A549 (cell line): Measurements from ENCODE around the gene PLA2G7.

Source experiments
- CEBPB ChIP-seq, 2 experiments: fragments of >200 bp in 1 of 2; sonication (Bioruptor Twin) in 1 of 2; formaldehyde crosslinking in 1 of 2; IDR thresholded peaks; 2 replicates each; pipeline ENCODE4 v1.6.1; 2012 to 2016
- CTCF ChIP-seq: fragments of >200 bp; sonication (Bioruptor Twin); formaldehyde crosslinking; IDR thresholded peaks from 3 replicates; pipeline ENCODE4 v1.5.1; 2016
- EP300 ChIP-seq, 2 experiments: fragments of >200 bp; sonication (Bioruptor Twin); formaldehyde crosslinking; IDR thresholded peaks; 2 replicates in 1 of 2; 3 replicates in 1 of 2; pipeline ENCODE4 v1.6.1; 2016 to 2017
- POLR2A ChIP-seq: IDR thresholded peaks from 2 replicates; pipeline ENCODE4 v1.6.1; 2012; ENCODE audit warnings: mild to moderate bottlenecking, low read length
- POLR2AphosphoS2 ChIP-seq: conservative IDR thresholded peaks from 2 replicates; pipeline ENCODE4 v1.6.1; 2012; ENCODE audit warnings: low read length, improper control_type of control experiment, inconsistent platforms
- RFX5 ChIP-seq: fragments of 450-650 bp; IDR thresholded peaks from 2 replicates; pipeline ENCODE4 v1.7.1; 2014; ENCODE audit warnings: antibody characterized with exemption, mild to moderate bottlenecking, moderate library complexity
- TF ChIP-seq, protein P1 (sequence below): IDR thresholded peaks from 2 replicates; pipeline ENCODE4 v1.6.1; 2012

GRCh38 chr6:46661483-46661882 is 73.7 kb downstream of the PLA2G7 start:
- TF ChIP-seq, protein P1, sequence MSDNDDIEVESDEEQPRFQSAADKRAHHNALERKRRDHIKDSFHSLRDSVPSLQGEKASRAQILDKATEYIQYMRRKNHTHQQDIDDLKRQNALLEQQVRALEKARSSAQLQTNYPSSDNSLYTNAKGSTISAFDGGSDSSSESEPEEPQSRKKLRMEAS, result no peak
- no peak for TF ChIP-seq POLR2AphosphoS2
- TF ChIP-seq EP300 (IDR thresholded peaks at IDR 0.05), result no peak
- TF ChIP-seq POLR2A, result no peak
- TF ChIP-seq CEBPB (IDR thresholded peaks at IDR 0.05), result no peak
- no peak for TF ChIP-seq RFX5
- no peak for TF ChIP-seq CTCF
